Type B pancreatic cell (in vitro differentiated cells): Measurements from ENCODE around the gene EPM2A. TPM values are rescaled to one million over a fixed set of nuclear protein-coding genes. Genes with fewer than 3 reads are reported as not detected.

Experiments
- DNase-seq: peaks from one replicate; pipeline ENCODE4 v3.0.0; 2021; ENCODE audit warnings: mixed read lengths; ENCODE audit not compliant: unreplicated experiment; ENCODE audit errors: extremely low spot score
- H3K27ac Mint-ChIP-seq: 2 replicates; pipeline ENCODE4 v1.8.0; 2021; ENCODE audit warnings: mild to moderate bottlenecking, mixed read lengths
- H3K27me3 Mint-ChIP-seq: 2 replicates; pipeline ENCODE4 v1.8.0; 2021; ENCODE audit warnings: mixed read lengths
- H3K36me3 Mint-ChIP-seq: 2 replicates; pipeline ENCODE4 v1.8.0; 2021; ENCODE audit warnings: mixed read lengths
- H3K4me1 Mint-ChIP-seq: one replicate; pipeline ENCODE4 v1.8.0; 2021; ENCODE audit warnings: mixed read lengths; ENCODE audit not compliant: unreplicated experiment
- H3K4me3 Mint-ChIP-seq: 2 replicates; pipeline ENCODE4 v1.8.0; 2021; ENCODE audit warnings: mild to moderate bottlenecking, mixed read lengths
- H3K9me3 Mint-ChIP-seq: 2 replicates; pipeline ENCODE4 v1.8.0; 2021; ENCODE audit warnings: mixed read lengths
- total RNA-seq: library from RNA; stranded (reverse); gene quantifications from 2 replicates; pipeline ENCODE4 v1.2.1, GENCODE V29; 2021; ENCODE audit warnings: low replicate concordance
- TF ChIP-seq, protein P1 (sequence below): fragments of 200-600 bp; sonication (generic); conservative IDR thresholded peaks from 2 replicates; pipeline ENCODE4 v1.5.0; 2021; ENCODE audit warnings: antibody characterized with exemption, mild to moderate bottlenecking

EPM2A gene
- total RNA-seq, 1 donor from 2014 or later = 7.5 TPM

DNA sequence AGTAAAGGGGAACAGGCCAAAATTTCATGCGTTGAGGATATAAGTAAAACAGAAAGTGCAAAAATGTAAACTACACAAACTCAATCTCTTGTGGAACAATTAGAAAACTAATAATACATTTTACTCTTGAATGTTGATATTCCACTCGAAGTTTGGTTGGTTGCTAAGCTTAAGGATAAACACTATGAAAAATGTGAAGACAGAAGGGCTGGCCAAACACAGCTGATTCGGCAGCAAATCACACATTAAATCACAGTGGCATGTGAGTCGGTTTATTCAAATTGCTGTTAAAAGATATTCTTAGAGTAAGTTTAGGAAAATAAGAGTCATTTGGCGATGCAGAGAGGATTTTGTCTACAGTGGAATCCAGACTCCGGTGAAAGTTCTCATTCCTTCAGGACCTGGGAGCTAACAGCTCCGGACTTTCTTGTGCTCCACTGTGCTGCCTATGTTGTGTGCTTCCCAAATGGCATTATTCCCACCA is 1.4 kb upstream of the EPM2A start:
- peak overlapping the region; percentile 64 for H3K4me3 Mint-ChIP-seq
- H3K9me3 Mint-ChIP-seq = peaks cover 4% of the 10 kb centered on the region
- no peak for DNase-seq
- no peaks in the 10 kb centered on the region for H3K27me3 Mint-ChIP-seq
- peaks cover 3% of the 10 kb centered on the region for H3K4me1 Mint-ChIP-seq
- peak overlapping the region; percentile 63 for H3K27ac Mint-ChIP-seq
- no peaks in the 10 kb centered on the region for H3K36me3 Mint-ChIP-seq
- TF ChIP-seq, protein P1, sequence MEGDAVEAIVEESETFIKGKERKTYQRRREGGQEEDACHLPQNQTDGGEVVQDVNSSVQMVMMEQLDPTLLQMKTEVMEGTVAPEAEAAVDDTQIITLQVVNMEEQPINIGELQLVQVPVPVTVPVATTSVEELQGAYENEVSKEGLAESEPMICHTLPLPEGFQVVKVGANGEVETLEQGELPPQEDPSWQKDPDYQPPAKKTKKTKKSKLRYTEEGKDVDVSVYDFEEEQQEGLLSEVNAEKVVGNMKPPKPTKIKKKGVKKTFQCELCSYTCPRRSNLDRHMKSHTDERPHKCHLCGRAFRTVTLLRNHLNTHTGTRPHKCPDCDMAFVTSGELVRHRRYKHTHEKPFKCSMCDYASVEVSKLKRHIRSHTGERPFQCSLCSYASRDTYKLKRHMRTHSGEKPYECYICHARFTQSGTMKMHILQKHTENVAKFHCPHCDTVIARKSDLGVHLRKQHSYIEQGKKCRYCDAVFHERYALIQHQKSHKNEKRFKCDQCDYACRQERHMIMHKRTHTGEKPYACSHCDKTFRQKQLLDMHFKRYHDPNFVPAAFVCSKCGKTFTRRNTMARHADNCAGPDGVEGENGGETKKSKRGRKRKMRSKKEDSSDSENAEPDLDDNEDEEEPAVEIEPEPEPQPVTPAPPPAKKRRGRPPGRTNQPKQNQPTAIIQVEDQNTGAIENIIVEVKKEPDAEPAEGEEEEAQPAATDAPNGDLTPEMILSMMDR = no peak

DNA sequence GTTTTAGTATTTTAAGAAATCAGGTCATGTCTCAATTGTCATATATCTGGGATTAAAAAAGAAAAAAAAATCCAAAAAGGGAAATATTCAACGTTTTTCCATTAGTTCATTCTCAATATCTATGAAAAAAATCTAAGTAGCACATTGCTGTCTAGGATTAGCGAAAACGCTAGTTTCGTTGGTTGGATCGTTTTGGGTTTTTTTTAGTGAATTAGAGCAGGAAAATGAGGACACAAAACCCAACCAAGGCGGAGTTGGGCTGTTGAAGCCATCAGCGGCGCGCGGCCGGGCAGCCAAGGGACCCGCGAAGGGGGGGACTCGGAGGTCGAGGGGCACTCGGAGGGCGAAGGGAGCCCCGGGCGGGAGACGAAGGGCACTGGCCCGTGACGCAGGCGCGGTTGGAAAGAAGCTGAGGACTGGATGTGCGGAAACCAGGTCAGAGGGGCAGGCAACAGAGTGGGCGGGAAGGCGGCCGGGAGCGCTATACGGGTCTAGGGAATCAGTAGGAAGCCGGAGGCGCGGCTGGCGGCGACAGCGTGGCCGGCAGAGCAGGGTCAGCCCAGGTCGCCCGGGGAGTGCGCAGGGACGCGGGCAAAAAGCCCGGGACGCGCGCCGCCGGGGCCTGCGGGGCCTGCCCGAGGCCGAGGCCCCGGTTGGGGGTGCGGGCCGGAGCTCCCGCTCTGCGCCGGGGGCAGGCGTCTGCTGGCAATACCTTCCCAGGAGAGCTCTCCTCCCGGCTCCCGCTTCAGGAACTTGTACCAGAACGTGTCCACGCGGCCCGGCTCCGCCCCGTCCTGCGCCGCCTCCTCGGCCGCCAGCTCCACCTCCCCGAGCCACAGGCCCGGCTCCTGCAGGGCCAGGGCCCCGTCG is 599 bp downstream of the EPM2A start:
- TF ChIP-seq, protein P1 = no peak
- Mint-ChIP-seq H3K27ac (peak overlapping the region; percentile 97), H3K4me3 (peak overlapping the region; percentile 97), H3K4me1 (peaks cover 10% of the 10 kb centered on the region), H3K27me3 (no peaks in the 10 kb centered on the region), H3K36me3 (peaks cover 10% of the 10 kb centered on the region), H3K9me3 (peaks cover 7% of the 10 kb centered on the region)
- peak; percentile 92 for DNase-seq

DNA sequence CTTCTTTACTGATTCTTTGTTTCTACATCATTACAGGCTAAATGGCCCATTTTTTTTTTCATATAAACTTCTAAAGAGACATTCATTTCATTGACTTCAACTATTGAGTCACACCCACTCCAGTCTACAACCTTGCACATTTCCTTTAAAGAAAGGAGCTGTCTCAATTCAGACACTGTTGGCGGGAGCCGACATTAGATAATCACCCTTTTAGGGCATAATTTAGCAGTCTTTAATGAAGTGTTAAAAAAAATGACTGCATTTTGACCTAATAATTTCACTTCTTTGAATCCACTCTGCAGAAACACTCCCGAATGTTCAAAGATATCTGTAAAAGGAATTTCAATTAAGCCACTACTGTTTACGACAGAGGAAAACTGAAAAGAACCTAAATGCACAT is 1.5 kb downstream of the EPM2A start:
- peak overlapping the region; percentile 97 for H3K27ac Mint-ChIP-seq
- H3K27me3 Mint-ChIP-seq = no peaks in the 10 kb centered on the region
- peaks cover 10% of the 10 kb centered on the region for H3K4me1 Mint-ChIP-seq
- H3K4me3 Mint-ChIP-seq = peak overlapping the region; percentile 97
- TF ChIP-seq, protein P1 = no peak
- H3K9me3 Mint-ChIP-seq = peaks cover 4% of the 10 kb centered on the region
- H3K36me3 Mint-ChIP-seq = peaks cover 14% of the 10 kb centered on the region
- DNase-seq = no peak

DNA sequence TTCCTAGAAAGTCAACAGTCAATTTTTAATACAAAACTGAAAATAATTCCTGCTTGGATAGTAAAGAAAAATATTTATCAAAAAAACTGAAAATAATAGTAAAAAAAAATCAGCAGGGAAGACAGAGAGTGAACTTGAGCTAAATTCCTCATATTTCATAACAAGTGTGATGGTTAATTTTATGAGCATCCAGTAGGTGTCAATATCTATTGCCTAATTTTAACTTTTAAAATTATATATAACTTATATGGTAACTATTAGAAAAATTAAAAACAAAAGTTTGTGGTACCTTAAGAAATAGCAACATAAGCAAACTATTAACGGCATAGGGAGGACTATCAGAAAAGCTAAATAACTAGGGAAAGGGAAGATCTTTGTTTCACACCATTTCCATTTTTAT is 2.1 kb downstream of the EPM2A start:
- Mint-ChIP-seq H3K4me1 (peaks cover 10% of the 10 kb centered on the region), H3K27me3 (no peaks in the 10 kb centered on the region), H3K27ac (no peak overlapping the region), H3K4me3 (peak overlapping the region; percentile 47), H3K36me3 (peaks cover 17% of the 10 kb centered on the region), H3K9me3 (peaks cover 7% of the 10 kb centered on the region)
- TF ChIP-seq, protein P1 = no peak
- DNase-seq = no peak

DNA sequence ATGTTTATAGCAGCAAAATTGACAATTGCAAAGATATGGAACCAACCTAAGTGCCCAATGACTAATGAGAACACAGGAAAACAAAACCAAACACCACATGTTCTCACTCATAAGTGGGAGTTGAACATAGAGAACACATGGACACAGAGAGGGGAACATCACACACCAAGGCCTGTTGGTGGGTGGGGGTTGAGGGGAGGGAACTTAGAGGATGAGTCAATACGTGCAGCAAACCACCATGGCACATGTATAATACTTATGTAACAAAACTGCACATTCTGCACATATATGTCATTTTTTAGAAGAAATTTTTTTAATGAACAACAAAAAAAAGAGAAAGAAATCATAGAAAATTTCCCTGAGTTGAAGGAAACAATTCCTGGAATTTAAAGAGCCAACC is 3.9 kb downstream of the EPM2A start:
- Mint-ChIP-seq H3K36me3 (peaks cover 22% of the 10 kb centered on the region), H3K9me3 (peaks cover 13% of the 10 kb centered on the region), H3K27ac (peak overlapping the region; percentile 23), H3K4me3 (peak overlapping the region; percentile 57), H3K27me3 (no peaks in the 10 kb centered on the region), H3K4me1 (peaks cover 10% of the 10 kb centered on the region)
- TF ChIP-seq, protein P1 = no peak
- DNase-seq = no peak
